HFF-Myc (cell line): Measurements from ENCODE around the gene ZNF844.

Source experiments
- DNase-seq: peaks from one replicate; pipeline ENCODE4 v3.0.0-alpha.2; 2011; ENCODE audit warnings: low read depth; ENCODE audit errors: extremely low read depth
- H3K4me3 ChIP-seq: replicated peaks from 2 replicates; pipeline ENCODE4 v1.5.1; 2011; ENCODE audit warnings: low read depth, mild to moderate bottlenecking, control low read depth, low read length
- CTCF ChIP-seq: IDR thresholded peaks from 2 replicates; pipeline ENCODE4 v1.5.1; 2012; ENCODE audit warnings: mild to moderate bottlenecking, low read depth, low read length, control low read depth; ENCODE audit errors: missing control alignments

ZNF844 gene

GRCh38 chr19:12042893-12043292 lies 21.6 kb upstream of the ZNF844 start:
- no peak for DNase-seq
- TF ChIP-seq CTCF = no peak
- H3K4me3 ChIP-seq = no peak overlapping the region

- no peak overlapping the region for H3K4me3 ChIP-seq
- no peak for TF ChIP-seq CTCF
- no peak for DNase-seq
Observed at GRCh38 chr19:12043752-12044422, 20.6 kb upstream of the ZNF844 start.

DNA sequence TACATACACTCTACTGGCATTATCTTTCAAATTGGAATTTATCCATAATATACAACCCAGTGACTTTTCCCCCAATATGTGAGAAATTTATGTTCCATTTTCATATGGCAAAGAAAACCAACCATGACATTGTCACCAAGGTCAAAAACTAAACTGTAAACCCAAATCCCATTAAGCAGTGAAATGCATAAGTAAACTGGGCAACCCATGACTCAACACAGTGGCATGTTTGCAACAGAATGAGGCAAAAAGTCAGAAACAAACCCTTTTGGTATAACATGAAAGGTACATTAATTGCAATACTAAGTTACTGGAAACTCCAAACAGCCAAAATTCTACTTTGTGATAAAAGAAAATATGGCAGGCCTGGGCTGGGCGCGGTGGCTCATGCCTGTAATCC lies 16.7 kb upstream of the ZNF844 start:
- TF ChIP-seq CTCF = no peak
- no peak overlapping the region for H3K4me3 ChIP-seq
- DNase-seq = no peak

DNA sequence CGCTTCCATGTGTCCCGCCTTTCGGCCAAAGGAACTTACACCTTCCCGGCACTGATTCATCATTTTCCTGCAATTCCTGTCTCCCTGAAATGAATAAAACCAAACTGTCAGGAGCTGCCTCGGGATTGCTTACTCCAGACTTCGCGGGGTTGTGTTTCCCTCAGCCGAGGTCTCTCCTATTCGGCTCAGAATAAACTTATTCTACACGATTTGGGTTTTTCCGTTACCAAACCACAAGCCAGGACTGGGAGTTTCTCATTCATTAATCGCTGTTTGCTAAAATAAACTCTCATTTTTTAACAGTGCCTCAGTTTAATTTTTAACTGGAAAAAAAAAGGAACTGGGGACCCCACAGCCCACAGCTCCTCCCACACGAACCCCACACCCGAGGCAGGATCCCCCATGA lies 12.4 kb upstream of the ZNF844 start:
- TF ChIP-seq CTCF = no peak
- DNase-seq = no peak
- H3K4me3 ChIP-seq = peak overlapping the region; percentile 51

GRCh38 chr19:12052497-12053169 lies 11.9 kb upstream of the ZNF844 start, which contains the start of gene ZNF878:
TSS of gene ZNF878 (minus strand) at chr19:12052961. CDS start at chr19:12052801, 160 bp downstream.
- DNase-seq = peak; percentile 39

DNA sequence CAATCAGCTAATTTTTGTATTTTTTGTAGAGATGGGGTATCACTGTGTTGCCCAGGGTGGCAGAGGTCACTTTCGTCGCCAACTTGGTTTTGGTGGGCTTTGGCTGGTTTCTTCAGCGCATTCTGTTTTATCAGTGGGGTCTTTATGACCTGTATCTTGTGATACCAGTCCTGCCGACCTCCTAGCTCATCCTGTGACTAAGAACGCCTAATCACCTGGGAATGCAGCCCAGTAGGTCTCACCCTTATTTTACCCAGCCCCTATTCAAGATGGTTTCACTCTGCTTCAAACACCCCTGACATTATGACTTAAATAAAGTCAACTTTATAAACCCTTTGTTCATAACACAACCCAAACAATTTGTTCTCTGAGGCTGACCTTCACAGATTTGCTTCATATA lies 8.7 kb upstream of the ZNF844 start:
- DNase-seq = no peak
- no peak for TF ChIP-seq CTCF
- H3K4me3 ChIP-seq = no peak overlapping the region

More at GRCh38 chr19:12052497-12053169, 11.9 kb upstream of the ZNF844 start, which contains the start of gene ZNF878:
- peak within 1 kb of the TSS; percentile 51 for H3K4me3 ChIP-seq
- TF ChIP-seq CTCF = no peak
